ENCODE measurements around the gene UIMC1.

GRCh38 chr5:176868126-176868525 is 138.5 kb downstream of the UIMC1 start:
- TF ChIP-seq CTCF (conservative IDR thresholded peaks at IDR 0.05; ENCODE audit: low read depth, low read length) (no peak), EZH2 (IDR thresholded peaks at IDR 0.05; ENCODE audit: low read length, unreplicated experiment) (no peak)

Data from PC-3 (cell line).